Measurements from ENCODE around the gene MLEC.

Gene MLEC

DNA sequence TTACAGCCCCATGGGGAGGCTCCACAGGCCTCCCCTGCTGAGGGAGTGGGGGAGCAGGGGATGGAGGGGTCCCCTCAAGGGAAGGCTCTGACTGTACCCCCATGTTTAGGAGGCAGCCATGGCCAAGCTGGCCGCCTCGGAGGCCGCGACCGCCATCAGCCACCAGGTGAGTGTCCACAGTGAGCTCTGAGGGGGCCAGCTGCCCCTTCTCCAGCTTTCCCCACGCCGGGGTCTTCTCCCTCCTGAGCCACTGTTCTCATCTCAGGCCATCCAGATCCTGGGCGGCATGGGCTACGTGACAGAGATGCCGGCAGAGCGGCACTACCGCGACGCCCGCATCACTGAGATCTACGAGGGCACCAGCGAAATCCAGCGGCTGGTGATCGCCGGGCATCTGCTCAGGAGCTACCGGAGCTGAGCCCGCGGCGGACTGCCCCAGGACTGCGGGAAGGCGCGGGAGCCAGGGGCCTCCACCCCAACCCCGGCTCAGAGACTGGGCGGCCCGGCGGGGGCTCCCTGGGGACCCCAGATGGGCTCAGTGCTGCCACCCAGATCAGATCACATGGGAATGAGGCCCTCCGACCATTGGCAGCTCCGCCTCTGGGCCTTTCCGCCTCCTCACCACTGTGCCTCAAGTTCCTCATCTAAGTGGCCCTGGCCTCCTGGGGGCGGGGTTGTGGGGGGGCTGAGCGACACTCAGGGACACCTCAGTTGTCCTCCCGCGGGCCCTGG lies 52.2 kb downstream of the MLEC start:
- no peak for DNase-seq (ENCODE audit: extremely low read depth in 1 of 2, low read depth in 1 of 2)

DNA sequence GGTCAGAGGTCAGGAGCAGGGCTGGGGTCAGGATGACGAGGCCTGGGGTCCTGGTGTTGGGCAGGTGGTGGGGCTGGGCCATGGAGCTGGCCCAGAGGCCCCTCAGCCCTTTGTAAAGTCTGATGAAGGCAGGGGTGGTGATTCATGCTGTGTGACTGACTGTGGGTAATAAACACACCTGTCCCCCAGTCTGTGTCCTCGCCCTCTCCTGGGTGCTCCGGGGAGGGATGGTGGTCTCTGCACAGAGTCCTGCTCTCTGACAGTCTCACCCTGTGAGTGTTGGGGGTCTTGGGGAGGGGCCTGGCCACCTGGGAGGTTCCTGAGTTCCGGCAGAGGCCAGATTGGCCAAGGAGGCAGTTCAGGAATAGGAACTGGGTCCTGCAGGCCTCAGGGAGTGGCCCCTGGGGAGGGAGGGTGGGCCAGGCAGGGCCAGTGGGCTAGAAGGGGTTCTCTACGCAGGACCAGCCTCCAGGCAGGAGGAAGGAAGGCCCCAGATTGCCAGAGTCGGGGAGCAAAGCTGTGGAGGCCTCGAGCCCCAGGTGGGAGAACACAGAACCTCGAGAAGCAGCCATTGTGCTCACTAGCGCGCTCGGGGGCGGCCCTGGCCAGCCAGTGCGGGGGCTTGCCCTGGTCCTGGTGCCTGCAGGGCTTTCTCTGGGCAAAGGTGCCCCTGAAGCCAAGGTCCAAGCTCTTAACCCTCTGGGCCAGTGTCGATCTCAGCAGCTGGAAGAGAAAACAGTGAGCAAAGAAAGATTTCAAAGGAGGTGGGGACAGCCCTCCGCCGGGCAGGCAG lies 53.1 kb downstream of the MLEC start:
- no peak for DNase-seq (ENCODE audit: extremely low read depth in 1 of 2, low read depth in 1 of 2)

DNA sequence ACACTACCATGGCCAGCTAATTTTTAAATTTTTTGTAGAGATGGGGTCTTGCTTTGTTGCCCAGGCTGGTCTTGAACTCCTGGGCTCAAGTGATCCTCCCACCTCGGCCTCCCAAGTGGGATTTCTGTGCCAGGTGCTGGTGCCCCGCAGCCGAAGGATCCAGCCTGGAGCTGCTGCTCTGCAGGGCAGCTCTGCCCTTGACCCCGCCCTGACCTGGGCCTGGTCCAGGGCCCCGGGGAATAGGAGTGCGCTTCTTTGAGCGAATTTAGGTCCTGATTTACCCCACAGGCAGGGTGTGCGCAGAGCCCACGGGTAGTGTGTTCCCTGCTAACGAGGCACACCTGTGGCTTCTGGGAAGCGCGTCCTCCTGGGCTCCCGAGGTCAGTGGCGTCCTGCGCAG lies 53.9 kb downstream of the MLEC start:
- DNase-seq (ENCODE audit: extremely low read depth in 1 of 2, low read depth in 1 of 2), result no peak

DNA sequence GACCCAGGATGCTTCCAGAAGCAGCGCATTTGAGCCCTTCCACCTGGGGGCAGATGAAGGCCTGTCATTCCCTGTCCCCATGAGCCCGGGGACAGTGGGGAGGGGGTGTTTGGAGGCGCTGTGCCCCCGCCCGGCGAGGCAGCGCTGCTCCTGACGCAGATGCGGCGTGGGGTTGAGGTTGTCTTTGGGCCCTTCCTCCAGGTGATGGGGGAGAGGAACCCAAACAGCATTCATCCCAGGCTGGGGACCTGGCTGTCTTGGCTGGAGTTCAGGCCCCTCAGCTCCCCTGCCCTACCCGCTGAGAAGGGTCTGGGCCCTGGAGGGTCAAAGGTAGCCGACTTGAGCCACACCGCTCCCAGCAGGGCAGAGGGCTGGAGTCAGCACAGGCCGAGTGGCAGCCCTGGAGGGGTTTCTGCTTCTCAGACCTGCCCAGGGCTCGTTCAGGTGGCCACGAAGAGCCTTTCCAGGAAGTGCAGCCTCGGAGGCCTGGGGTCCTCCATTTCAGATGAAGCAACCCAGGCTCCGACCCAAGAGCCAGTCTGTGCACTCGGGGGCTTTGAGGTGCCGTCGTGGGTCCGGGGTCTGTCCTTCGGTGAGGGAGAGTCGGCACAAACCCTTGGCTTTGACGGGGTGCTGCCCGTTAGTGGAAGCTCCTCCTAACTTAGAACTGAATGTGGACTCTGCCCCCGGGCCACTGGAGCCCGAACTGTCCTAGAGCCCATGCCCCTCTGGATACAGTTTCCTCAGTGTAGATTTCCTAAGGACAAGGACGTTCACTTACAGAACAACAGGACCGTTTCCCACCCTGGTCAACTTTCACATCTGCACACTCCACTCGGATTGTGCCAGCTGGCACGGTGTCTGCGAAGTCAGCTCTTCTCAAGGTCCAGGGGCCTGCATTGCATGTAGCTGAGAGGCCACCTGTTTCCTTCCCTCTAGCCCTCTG lies 54.8 kb downstream of the MLEC start:
- DNase-seq (ENCODE audit: extremely low read depth in 1 of 2, low read depth in 1 of 2), result no peak

DNA sequence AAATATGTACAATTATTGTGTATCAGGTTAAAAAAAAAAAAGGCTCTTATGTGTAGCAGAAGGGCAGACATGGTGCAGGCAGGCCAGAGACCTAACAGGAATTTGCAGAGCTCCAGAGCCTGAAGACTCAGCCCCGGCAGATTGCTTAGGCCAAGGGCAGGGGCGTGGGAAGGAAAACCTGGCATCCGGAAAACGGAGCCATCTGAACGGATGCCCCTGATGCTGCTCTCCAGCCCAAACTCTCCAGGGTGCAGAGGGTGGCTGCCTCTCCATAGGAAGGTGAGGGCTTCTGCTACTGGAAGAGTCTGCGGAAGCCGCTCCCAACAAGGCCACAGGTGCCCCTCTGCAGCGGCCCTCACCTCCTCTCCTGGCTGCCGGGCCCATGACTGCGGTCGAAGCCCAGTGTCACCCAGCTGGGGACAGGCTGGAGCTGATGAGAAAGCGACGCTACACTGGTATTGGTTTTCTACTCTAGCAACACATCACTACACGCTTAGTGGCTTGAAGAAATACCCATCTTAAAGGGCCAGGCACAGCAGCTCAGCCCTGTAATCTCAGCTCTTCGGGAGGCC lies 58.1 kb downstream of the MLEC start:
- DNase-seq (ENCODE audit: extremely low read depth in 1 of 2, low read depth in 1 of 2), result no peak

DNA sequence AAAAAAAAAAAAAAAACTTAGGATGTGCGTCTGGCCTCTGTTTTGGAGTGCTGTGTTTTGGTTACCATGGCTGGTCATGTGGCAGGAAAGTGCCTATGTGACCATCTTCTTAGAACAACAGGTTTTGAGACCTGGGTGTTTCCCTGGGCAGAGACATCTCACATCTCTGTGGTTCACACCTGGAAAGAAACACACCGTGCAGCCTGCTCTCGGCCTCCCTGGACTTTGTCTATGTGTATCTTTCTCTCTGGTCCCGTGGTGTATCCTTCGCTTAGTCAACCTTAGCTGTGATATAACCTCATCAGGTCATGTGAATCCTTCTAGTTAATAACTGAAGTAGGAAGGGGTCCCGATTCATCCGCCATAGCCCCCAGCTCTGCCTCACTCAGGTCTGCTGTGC lies 61.3 kb downstream of the MLEC start:
- DNase-seq (ENCODE audit: extremely low read depth in 1 of 2, low read depth in 1 of 2), result no peak

DNA sequence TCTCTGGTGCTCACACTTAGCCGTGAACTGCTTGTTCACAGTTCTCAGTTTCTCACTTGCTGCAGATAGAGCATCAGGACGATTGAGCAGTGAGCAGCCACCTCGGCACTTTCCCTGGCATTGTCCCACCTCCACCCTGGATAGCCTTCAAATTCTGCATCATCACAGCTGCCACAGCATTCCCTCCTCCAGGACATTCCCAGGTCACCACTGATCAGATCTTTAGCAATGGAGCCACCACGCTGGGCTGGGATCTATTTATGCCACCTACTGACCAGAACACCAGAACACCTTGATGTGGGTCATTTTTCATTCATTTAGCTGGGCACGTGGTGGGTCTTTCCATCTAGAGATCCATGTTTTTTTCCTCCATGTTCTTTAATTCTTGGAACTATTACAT lies 62.3 kb downstream of the MLEC start:
- no peak for DNase-seq (ENCODE audit: extremely low read depth in 1 of 2, low read depth in 1 of 2)

DNA sequence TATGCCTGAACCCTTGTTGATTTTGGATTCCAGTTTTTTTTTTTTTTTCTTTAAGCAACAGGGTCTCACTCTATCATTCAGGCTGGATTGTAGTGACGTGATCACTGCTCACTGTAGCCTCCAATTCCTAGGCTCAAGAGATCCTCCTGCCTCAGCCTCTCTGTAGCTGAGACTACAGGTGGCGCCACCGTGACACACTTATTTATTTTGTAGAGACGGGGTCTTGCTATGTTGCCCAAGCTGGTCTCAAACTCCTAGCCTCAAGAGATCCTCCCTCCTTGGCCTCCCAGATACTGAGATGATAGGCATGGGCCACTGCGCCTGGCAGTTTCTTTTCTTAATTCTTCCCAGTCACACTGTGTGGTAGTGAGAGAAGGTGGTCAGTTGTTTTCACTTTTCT lies 63.9 kb downstream of the MLEC start:
- DNase-seq (ENCODE audit: extremely low read depth in 1 of 2, low read depth in 1 of 2), result no peak

DNA sequence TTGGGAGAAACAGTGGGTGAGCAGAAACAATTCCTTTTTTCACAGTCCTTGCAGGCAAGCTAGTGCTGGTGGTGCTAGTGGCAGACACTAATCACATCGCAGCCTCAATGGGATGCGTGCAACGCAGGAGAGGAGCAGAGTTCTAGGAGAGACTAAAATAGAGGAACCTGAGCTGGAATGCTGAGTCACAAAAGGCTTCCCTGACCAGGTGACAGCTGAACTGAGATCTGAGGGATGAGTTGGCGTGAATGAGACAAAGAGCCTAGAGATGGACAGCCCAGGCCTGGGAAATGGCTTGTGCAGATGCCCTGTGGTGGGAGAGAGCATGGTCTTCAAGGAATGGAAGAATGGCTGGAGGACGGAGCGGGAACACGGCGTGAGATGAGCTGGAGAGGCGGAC lies 64.4 kb downstream of the MLEC start:
- DNase-seq (ENCODE audit: extremely low read depth in 1 of 2, low read depth in 1 of 2), result no peak

Data from stimulated activated CD8-positive, alpha-beta memory T cell treated with anti-CD3 and anti-CD28 coated beads, Interleukin-7, amount 100 ng/mL, for 48 hours (primary cell).